ENCODE data around the gene BOLA2B.

BOLA2B gene

GRCh38 chr16:30147843-30148510 lies 45.5 kb downstream of the BOLA2B start:
- no peak overlapping the region for H3K27ac ChIP-seq
- TF ChIP-seq ZFX (IDR thresholded peaks at IDR 0.05) (no peak), CTCF (conservative IDR thresholded peaks at IDR 0.05) (no peak)

GRCh38 chr16:30145657-30146056 lies 47.8 kb downstream of the BOLA2B start:
- no peak overlapping the region for H3K27ac ChIP-seq
- TF ChIP-seq ZFX (IDR thresholded peaks at IDR 0.05) = no peak
- TF ChIP-seq CTCF (conservative IDR thresholded peaks at IDR 0.05) = no peak

- no peak for TF ChIP-seq CTCF (conservative IDR thresholded peaks at IDR 0.05)
- no peak for TF ChIP-seq ZFX (IDR thresholded peaks at IDR 0.05)
- no peak overlapping the region for H3K27ac ChIP-seq
These were observed 48.5 kb downstream of the BOLA2B start for GRCh38 chr16:30144917-30145316.

GRCh38 chr16:30144017-30144416 lies 49.4 kb downstream of the BOLA2B start:
- TF ChIP-seq CTCF (conservative IDR thresholded peaks at IDR 0.05) = no peak
- no peak for TF ChIP-seq ZFX (IDR thresholded peaks at IDR 0.05)
- H3K27ac ChIP-seq = no peak overlapping the region

GRCh38 chr16:30143347-30143702 lies 50.1 kb downstream of the BOLA2B start:
- TF ChIP-seq CTCF (conservative IDR thresholded peaks at IDR 0.05) = no peak; the same call in 1 of the 2 replicates
- TF ChIP-seq ZFX (IDR thresholded peaks at IDR 0.05) = no peak
- H3K27ac ChIP-seq = no peak overlapping the region
